HepG2 (cell line): ENCODE measurements around the gene ZNF660. TPM values are rescaled to one million over a fixed set of nuclear protein-coding genes. Genes with fewer than 3 reads are reported as not detected.

Source experiments
- ATAC-seq: fragments of 200-7000 bp; cut with Tn5 transposase; 3 replicates; pipeline ENCODE4 v1.9.1; 2020; ENCODE audit warnings: mild to moderate bottlenecking, moderate library complexity
- BruUV-seq: library from RNA; stranded (reverse); fragments of 400-500 nt; replicated peaks from 2 replicates; lab custom pipeline; 2021; lab: Mats Ljungman, UMichigan
- CTCF ChIA-PET: fragments of 300-600 bp; formaldehyde crosslinking; extraction: SDS; loops from one replicate; lab custom pipeline; 2021; ENCODE audit warnings: low total read pairs, inconsistent platforms, low intra/inter-chr PET ratio; lab: Yijun Ruan, JAX
- POLR2A ChIA-PET: fragments of 350-600 bp; sonication (Branson Sonifier 250); formaldehyde crosslinking; loops from one replicate; lab custom pipeline; 2020; ENCODE audit warnings: antibody characterized with exemption, inconsistent platforms; lab: Yijun Ruan, JAX
- DNase-seq: peaks from one replicate; pipeline ENCODE4 v3.0.0-alpha.2; 2015; ENCODE audit warnings: low spot score
- FAIRE-seq: peaks from 3 replicates; lab custom pipeline; 2011; peaks lifted over from hg19 to GRCh38; lab: Jason Lieb, UNC
- H2AFZ ChIP-seq: one replicate; pipeline ENCODE4 v1.6.1; 2011; ENCODE audit warnings: low read length, inconsistent platforms
- H3K27ac ChIP-seq: fragments of 300-600 bp; 3 replicates; pipeline ENCODE4 v1.8.0; 2011; ENCODE audit warnings: mixed run types, mild to moderate bottlenecking, mixed read lengths, low read length, inconsistent platforms; ENCODE audit not compliant: insufficient read depth; ENCODE audit errors: extremely low read length
- H3K27me3 ChIP-seq, 2 experiments: fragments of 200-600 bp in 1 of 2; 2 replicates in 1 of 2; 3 replicates in 1 of 2; pipeline versions ENCODE4 v1.6.0 to v1.8.0; 2011; ENCODE audit warnings: low read length in 2 of 2, mild to moderate bottlenecking in 2 of 2, moderate library complexity in 2 of 2, inconsistent platforms in 1 of 2; ENCODE audit not compliant: insufficient read depth in 2 of 2, control insufficient read depth in 1 of 2
- H3K36me3 ChIP-seq, 2 experiments: fragments of 200-600 bp in 1 of 2; replicated peaks in 1 of 2; 2 replicates in 1 of 2; 3 replicates in 1 of 2; pipeline versions ENCODE4 v1.5.1 to v1.8.0; 2011; ENCODE audit warnings: low read length in 2 of 2, inconsistent platforms in 1 of 2; ENCODE audit not compliant: insufficient read depth in 2 of 2, control insufficient read depth in 1 of 2
- H3K4me1 ChIP-seq: 2 replicates; pipeline ENCODE4 v1.5.1; 2012; ENCODE audit warnings: low read length, inconsistent platforms; ENCODE audit not compliant: insufficient read depth
- H3K4me2 ChIP-seq: 2 replicates; pipeline ENCODE4 v1.6.0; 2011; ENCODE audit warnings: low read depth, low read length, inconsistent platforms
- H3K4me3 ChIP-seq, 3 experiments: fragments of 200-600 bp in 1 of 3; sonication (generic), shearing (Covaris generic) in 1 of 3; replicated peaks in 1 of 3; 2 replicates each; pipeline ENCODE4 v1.5.1; 2011 to 2016; ENCODE audit warnings: low read length in 3 of 3, inconsistent platforms in 2 of 3, low read depth in 2 of 3, mild to moderate bottlenecking in 2 of 3, control low read depth in 1 of 3, mixed read lengths in 1 of 3; ENCODE audit not compliant: insufficient read depth in 1 of 3
- H3K79me2 ChIP-seq: one replicate; pipeline ENCODE4 v1.6.1; 2011; ENCODE audit warnings: low read length, inconsistent platforms; ENCODE audit not compliant: insufficient read depth
- H3K9ac ChIP-seq: 2 replicates; pipeline ENCODE4 v1.6.0; 2011; ENCODE audit warnings: mild to moderate bottlenecking, low read depth, low read length, inconsistent platforms; ENCODE audit not compliant: insufficient read depth
- H3K9me3 ChIP-seq: 2 replicates; pipeline ENCODE4 v1.5.1; 2012; ENCODE audit warnings: mild to moderate bottlenecking, low read length
- H4K20me1 ChIP-seq: 2 replicates; pipeline ENCODE4 v1.6.0; 2011; ENCODE audit warnings: inconsistent platforms, mild to moderate bottlenecking, low read length, moderate library complexity; ENCODE audit not compliant: insufficient read depth
- CENPBD1 ChIP-seq: sonication (generic); formaldehyde crosslinking; IDR thresholded peaks from 2 replicates; pipeline ENCODE4 v1.8.0; 2022; ENCODE audit warnings: missing genetic modification reagents, low read depth, mild to moderate bottlenecking, borderline replicate concordance
- DMTF1 ChIP-seq: sonication (generic); formaldehyde crosslinking; IDR thresholded peaks from 2 replicates; pipeline ENCODE4 v1.4.0; 2020; ENCODE audit warnings: mild to moderate bottlenecking, missing genetic modification reagents
- FOXK1 ChIP-seq: sonication (generic); formaldehyde crosslinking; IDR thresholded peaks from 2 replicates; pipeline ENCODE4 v1.4.0; 2020; ENCODE audit warnings: low read depth, missing genetic modification reagents, borderline replicate concordance
- POLR2G ChIP-seq: fragments of 200-400 bp; formaldehyde crosslinking; IDR thresholded peaks from 2 replicates; pipeline ENCODE4 v1.6.1; 2018; ENCODE audit warnings: mild to moderate bottlenecking, low read depth, low read length, moderate library complexity
- TFE3 ChIP-seq: IDR thresholded peaks from 2 replicates; pipeline ENCODE4 v1.6.1; 2016
- ZBTB4 ChIP-seq: sonication (generic); formaldehyde crosslinking; IDR thresholded peaks from 2 replicates; pipeline ENCODE4 v1.4.0; 2020; ENCODE audit warnings: missing genetic modification reagents, mild to moderate bottlenecking, borderline replicate concordance
- ZKSCAN8 ChIP-seq: IDR thresholded peaks from 2 replicates; pipeline ENCODE4 v1.6.1; 2016; ENCODE audit warnings: borderline replicate concordance, missing genetic modification reagents, missing compliant biosample characterization
- WGBS: methylation state at CpG from one replicate; pipeline ENCODE4 v1.1.6; 2017; ENCODE audit warnings: low lambda C conversion rate; 5-methylcytosine and 5-hydroxymethylcytosine counted together
- in situ Hi-C: cut with HindIII; loops from 2 replicates; pipeline ENCODE4 v1.10.0; 2017; ENCODE audit warnings: low pct_unique_long_range_greater_than_20kb; ENCODE audit not compliant: extremely low pct_ligation_motif_present
- intact Hi-C: fragments of 100-400 bp; cut with micrococcal nuclease; formaldehyde crosslinking; loops from one replicate; pipeline ENCODE4 v1.10.0; 2022; ENCODE audit not compliant: unreplicated experiment
- polyA plus RNA-seq, 8 experiments: library from polyadenylated mRNA; depleted of rRNA in 3 of 8; stranded (reverse) in 7 of 8; unstranded in 1 of 8; fragments of >200 nt; fragmentation: Illumina TruSeq in 4 of 8; extraction: Trizol in 4 of 8; gene quantifications; 2 replicates each; pipeline versions ENCODE4 v1.2.1 to v1.2.3, GENCODE V29; 2011 to 2016; ENCODE audit warnings: low read depth in 4 of 8, missing spikeins in 1 of 8, mixed read lengths in 1 of 8; ENCODE audit not compliant: insufficient read depth in 1 of 8
- total RNA-seq, 5 experiments: library from RNA; depleted of rRNA; stranded (reverse); fragments of >200 nt; fragmentation: Illumina TruSeq; extraction: Trizol; gene quantifications; 2 replicates each; pipeline ENCODE4 v1.2.3, GENCODE V29; 2016; ENCODE audit warnings: low read depth in 1 of 5

ZNF660 gene
- total and polyA plus RNA-seq, 2 of the 13 experiments (the other 11 are each of a cell fraction or from before 2014, with no cell fraction given), result 0.91 to 3.3 TPM

- FAIRE-seq (no peak), DNase-seq (no peak), ATAC-seq (no peak)
- H3K9me3 ChIP-seq, result no peaks in the 10 kb centered on the region
- in situ Hi-C loops (no loop called here), intact Hi-C loops (no loop called here)
- no peaks in the 10 kb centered on the region for H4K20me1 ChIP-seq
- H3K9ac ChIP-seq, result no peak overlapping the region
- peaks cover 3 to 8% of the 10 kb centered on the region in 2 experiments; a peak in 3 of 5 replicates for H3K36me3 ChIP-seq
- no peak overlapping the region for H3K27ac ChIP-seq
- TF ChIP-seq ZBTB4 (no peak), DMTF1 (CRISPR knock-in tag) (no peak), CENPBD1 (CRISPR knock-in tag) (no peak), TFE3 (CRISPR knock-in tag) (no peak), ZKSCAN8 (CRISPR knock-in tag) (no peak), FOXK1 (no peak), POLR2G (no peak)
- ChIA-PET POLR2A (no interaction called here), CTCF (no interaction called here)
- H3K4me2 ChIP-seq, result no peak overlapping the region
- H2AFZ ChIP-seq, result no peak overlapping the region
- 89% methylated on average over 3 of the region's 3 CpGs for WGBS
- no peaks in the 10 kb centered on the region for H3K4me1 ChIP-seq
- no peaks in the 10 kb centered on the region for H3K79me2 ChIP-seq
- BruUV-seq, result no TSS peak
- no peaks in the 10 kb centered on the region for H3K27me3 ChIP-seq
- H3K4me3 ChIP-seq, result no peak overlapping the region
These were observed 47.4 kb downstream of the ZNF660 start for GRCh38 chr3:44632193-44632592.
